BE2C (cell line): ENCODE measurements around the gene RNF215.
A peak's percentile ranks its signal among the peaks of the same experiment; 100 is the strongest.

Experiments
- DNase-seq: peaks from one replicate; pipeline ENCODE4 v3.0.0-alpha.2; 2020
- H3K27me3 ChIP-seq: fragments of 250-450 bp; sonication (Bioruptor Pico); 2 replicates; pipeline ENCODE4 v1.5.1; 2020; ENCODE audit warnings: mild to moderate bottlenecking
- H3K36me3 ChIP-seq: fragments of 250-450 bp; sonication (Bioruptor Pico); 2 replicates; pipeline ENCODE4 v1.5.1; 2020; ENCODE audit warnings: mild to moderate bottlenecking
- H3K4me1 ChIP-seq: fragments of 250-450 bp; sonication (Bioruptor Pico); 2 replicates; pipeline ENCODE4 v1.5.1; 2020
- H3K4me3 ChIP-seq: 2 replicates; pipeline ENCODE4 v1.5.1; 2011; ENCODE audit warnings: low read depth, low read length
- H3K9me3 ChIP-seq: fragments of 250-450 bp; sonication (Bioruptor Pico); 2 replicates; pipeline ENCODE4 v1.5.1; 2020
- TF ChIP-seq, protein P1 (sequence below): IDR thresholded peaks from 2 replicates; pipeline ENCODE4 v1.5.1; 2012; ENCODE audit warnings: mild to moderate bottlenecking, low read depth, low read length

The RNF215 gene

DNA sequence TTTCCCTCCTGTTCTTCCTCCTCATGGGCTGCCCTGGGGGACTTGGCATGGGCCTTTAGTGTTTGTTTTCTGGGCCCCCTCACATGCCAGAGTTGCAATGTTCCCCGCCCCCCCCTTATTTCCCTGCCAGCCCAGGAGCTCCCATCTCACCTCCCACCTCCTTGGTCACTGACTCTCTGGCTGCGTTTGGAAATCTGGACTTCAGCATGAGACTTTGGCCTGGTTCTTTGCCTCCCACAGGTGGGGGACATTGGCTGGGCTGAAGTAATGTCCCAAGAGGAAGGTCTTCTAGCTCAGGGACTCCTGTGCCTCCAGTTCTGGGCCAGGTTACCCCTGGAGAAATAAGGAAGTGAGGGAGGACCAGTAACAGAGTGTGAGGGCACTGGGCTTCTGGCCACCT lies 45.3 kb upstream of the RNF215 start:
- no peaks in the 10 kb centered on the region; the same call in 1 of the 2 replicates for H3K9me3 ChIP-seq
- H3K36me3 ChIP-seq: peaks cover 12% of the 10 kb centered on the region
- TF ChIP-seq, protein P1, sequence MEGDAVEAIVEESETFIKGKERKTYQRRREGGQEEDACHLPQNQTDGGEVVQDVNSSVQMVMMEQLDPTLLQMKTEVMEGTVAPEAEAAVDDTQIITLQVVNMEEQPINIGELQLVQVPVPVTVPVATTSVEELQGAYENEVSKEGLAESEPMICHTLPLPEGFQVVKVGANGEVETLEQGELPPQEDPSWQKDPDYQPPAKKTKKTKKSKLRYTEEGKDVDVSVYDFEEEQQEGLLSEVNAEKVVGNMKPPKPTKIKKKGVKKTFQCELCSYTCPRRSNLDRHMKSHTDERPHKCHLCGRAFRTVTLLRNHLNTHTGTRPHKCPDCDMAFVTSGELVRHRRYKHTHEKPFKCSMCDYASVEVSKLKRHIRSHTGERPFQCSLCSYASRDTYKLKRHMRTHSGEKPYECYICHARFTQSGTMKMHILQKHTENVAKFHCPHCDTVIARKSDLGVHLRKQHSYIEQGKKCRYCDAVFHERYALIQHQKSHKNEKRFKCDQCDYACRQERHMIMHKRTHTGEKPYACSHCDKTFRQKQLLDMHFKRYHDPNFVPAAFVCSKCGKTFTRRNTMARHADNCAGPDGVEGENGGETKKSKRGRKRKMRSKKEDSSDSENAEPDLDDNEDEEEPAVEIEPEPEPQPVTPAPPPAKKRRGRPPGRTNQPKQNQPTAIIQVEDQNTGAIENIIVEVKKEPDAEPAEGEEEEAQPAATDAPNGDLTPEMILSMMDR: no peak
- DNase-seq: no peak
- H3K4me1 ChIP-seq: no peaks in the 10 kb centered on the region
- H3K27me3 ChIP-seq: no peaks in the 10 kb centered on the region
- no peak overlapping the region for H3K4me3 ChIP-seq

DNA sequence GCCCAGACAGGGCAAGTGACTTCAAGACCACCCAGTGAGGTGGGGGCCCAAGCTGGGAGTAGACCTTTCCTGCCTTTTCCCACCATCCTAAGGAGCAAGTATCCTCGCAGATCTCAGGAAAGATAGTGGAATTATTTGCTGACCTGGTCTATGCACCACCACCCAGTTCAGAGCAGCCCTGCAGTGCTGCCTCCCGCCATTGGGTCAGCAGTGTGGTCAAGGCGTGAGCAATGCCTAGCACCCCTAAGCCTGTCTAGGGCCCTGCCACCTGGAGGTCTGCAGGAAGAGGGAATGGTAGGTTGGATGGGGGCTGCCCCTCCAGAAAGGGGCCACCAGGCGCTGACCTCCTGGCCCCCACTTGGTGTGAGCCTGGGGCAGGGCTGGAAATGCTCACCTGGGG lies 44.9 kb upstream of the RNF215 start:
- no peak for DNase-seq
- TF ChIP-seq, protein P1: no peak
- no peaks in the 10 kb centered on the region; the same call in 1 of the 2 replicates for H3K9me3 ChIP-seq
- H3K4me3 ChIP-seq: no peak overlapping the region
- peaks cover 15% of the 10 kb centered on the region for H3K36me3 ChIP-seq
- no peaks in the 10 kb centered on the region for H3K27me3 ChIP-seq
- H3K4me1 ChIP-seq: no peaks in the 10 kb centered on the region

DNA sequence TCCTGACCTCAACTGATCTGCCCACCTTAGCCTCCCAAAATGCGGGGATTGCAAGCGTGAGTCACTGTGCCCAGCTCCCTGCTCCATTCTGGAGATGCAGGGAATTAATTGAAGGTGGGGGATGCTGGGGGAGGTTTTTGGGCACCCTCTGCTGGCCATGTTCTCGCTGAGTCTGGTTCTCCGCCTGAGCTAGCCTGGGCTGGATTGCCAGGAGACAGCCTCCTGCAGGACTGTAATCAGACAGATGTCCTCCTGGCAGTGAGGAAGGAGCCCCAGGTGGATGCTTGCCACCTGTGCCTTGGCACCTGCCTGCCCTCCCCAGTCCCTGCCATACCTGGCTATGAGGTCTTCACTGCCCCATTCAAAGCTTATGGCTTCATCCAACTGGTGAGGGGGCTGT lies 43.7 kb upstream of the RNF215 start:
- H3K9me3 ChIP-seq: no peaks in the 10 kb centered on the region; the same call in 1 of the 2 replicates
- H3K4me1 ChIP-seq: no peaks in the 10 kb centered on the region
- peaks cover 17% of the 10 kb centered on the region for H3K36me3 ChIP-seq
- no peak overlapping the region for H3K4me3 ChIP-seq
- TF ChIP-seq, protein P1: no peak
- no peak for DNase-seq
- no peaks in the 10 kb centered on the region for H3K27me3 ChIP-seq

DNA sequence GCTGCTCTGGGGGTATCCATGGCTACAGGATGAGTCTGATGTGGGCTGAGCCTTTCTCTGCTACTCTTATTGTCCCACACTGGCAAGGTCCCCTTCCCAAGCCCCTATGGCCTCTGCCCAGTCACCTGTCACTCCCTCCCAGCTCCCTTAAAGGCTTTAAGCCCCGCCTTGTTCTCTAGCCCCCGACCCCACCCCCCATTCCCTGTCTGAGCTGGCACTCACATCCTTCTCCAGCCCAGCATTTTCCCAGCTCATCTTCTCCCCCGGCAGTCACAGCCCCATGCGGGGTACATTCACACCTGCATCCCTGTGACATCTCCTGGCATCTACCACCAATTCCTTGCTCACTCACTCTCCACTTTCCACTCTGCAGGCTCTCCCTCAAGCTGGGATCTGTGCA lies 42.7 kb upstream of the RNF215 start:
- DNase-seq: no peak
- Histone ChIP-seq H3K36me3 (peaks cover 17% of the 10 kb centered on the region), H3K27me3 (no peaks in the 10 kb centered on the region), H3K9me3 (no peaks in the 10 kb centered on the region), H3K4me3 (no peak overlapping the region), H3K4me1 (no peaks in the 10 kb centered on the region)
- TF ChIP-seq, protein P1: no peak

DNA sequence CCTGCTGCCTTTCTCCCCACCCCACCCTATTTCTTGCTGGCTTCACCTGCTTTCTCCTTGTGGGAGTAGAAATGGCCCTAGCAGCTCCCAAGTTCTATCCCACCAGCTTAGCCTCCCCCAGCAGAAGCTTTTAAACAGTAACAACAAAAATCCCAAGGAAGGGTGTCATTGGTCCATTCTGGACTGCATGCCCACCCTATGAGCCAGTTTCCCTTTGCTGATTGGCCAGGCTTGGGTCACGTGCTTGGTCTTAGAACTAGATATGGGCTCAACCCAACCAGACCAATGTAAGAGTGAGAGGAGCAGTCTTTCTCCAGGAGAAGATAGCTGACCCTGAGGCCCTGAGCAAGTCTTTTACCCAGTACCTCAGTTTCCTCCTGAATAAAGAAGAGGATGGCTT lies 40.7 kb upstream of the RNF215 start:
- no peak overlapping the region for H3K4me3 ChIP-seq
- TF ChIP-seq, protein P1: no peak
- H3K27me3 ChIP-seq: no peaks in the 10 kb centered on the region
- no peaks in the 10 kb centered on the region for H3K9me3 ChIP-seq
- no peaks in the 10 kb centered on the region for H3K4me1 ChIP-seq
- no peak for DNase-seq
- peaks cover 17% of the 10 kb centered on the region for H3K36me3 ChIP-seq

DNA sequence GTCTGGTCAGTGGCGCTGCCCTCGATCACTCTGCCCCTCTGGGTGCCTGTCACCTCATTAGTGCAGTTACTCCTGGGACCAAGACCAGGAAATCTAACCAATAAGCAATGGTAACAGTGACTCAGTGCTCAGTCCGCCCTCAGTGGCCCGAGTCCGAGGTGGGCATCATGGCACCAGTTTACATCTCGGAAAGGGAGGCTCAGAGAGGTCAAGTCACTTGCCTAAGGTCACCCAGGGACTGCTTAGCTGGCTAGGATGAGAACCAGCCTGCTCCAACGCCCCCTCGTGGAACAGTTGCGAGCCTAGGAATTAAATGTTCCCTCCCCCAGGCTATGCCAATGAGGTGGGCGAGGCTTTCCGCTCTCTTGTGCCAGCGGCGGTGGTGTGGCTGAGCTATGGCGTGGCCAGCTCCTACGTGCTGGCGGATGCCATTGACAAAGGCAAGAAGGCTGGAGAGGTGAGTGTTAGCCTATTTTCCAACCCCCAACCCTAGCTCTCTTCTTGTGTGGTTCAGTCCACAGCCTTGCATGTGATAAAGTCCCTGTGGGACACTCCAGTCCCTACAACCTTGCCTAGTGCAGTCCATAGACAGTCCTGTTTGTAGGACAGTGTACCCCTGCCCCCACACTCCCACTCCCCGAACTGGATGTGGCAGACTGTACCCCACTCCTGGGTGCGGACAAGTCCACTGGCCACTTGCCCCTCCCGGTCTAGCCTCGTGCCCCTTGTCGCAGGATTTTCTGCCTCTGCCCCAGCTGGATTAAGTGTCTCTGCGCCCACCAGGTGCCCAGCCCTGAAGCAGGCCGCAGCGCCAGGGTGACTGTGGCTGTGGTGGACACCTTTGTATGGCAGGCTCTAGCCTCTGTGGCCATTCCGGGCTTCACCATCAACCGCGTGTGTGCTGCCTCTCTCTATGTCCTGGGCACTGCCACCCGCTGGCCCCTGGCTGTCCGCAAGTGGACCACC lies 39.5 kb upstream of the RNF215 start:
- TF ChIP-seq, protein P1: peak; percentile 77
- peaks cover 8% of the 10 kb centered on the region for H3K4me1 ChIP-seq
- no peaks in the 10 kb centered on the region for H3K9me3 ChIP-seq
- H3K36me3 ChIP-seq: peaks cover 17% of the 10 kb centered on the region
- peak; percentile 85 for DNase-seq
- H3K27me3 ChIP-seq: no peaks in the 10 kb centered on the region
- H3K4me3 ChIP-seq: peak overlapping the region; percentile 87
